K562 treated with DMSO at 1 percent for 12 hours (cell line): ENCODE results near the gene CD38. TPM values are rescaled to one million over a fixed set of nuclear protein-coding genes. Genes with fewer than 3 reads are reported as not detected.

ENCODE experiments used
- total RNA-seq: library from RNA; unstranded; fragments of 300-600 nt; gene quantifications from 2 replicates; pipeline ENCODE4 v1.2.3, GENCODE V29; 2022; ENCODE audit not compliant: insufficient read depth

The CD38 gene
- total RNA-seq, result not detected in 2 replicates

DNA sequence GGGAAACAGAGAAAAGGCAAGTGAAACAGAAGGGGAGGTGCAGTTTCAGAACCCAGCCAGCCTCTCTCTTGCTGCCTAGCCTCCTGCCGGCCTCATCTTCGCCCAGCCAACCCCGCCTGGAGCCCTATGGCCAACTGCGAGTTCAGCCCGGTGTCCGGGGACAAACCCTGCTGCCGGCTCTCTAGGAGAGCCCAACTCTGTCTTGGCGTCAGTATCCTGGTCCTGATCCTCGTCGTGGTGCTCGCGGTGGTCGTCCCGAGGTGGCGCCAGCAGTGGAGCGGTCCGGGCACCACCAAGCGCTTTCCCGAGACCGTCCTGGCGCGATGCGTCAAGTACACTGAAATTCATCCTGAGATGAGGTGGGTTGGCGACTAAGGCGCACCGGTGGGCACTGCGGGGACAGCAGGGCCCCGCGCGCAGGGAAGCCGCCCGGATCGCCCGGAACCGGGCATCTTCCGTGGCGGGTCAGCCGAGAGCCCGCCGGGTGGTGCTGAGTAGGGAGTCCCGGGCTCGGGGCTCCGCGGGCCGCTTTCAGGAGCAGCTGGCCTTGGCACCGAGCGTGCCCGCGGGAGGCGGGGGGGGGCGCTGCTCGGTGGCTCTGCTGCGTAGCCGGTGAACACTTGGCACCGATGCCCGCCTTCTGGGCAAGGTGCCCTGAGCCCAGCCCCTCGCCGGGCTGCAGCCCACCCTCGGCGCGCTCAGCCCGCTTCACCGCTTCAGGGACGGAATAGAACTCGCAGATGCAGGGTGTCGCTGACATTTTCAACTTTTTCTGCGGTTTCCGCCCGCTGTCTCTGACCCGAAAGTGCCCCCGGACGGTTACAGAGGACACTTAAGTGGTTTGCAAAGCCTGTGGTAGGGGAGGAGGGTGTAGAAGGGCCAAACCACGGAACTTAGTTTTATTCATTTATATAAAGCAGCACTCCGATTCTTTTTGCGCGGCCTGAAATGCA, at the start of gene CD38:
CD38 (plus strand) TSS at position 40 of the 953 bp plus-strand sequence; CDS start at position 127, 87 bp downstream.

Other genes starting within 250 kb of the CD38 start
- 10.1 and 35.0 TPM in 2 replicates for gene FBXL5, start 123.0 kb upstream of the CD38 start, total RNA-seq
- 17.4 and 31.2 TPM in 2 replicates for gene FAM200B, start 96.5 kb upstream of the CD38 start, total RNA-seq
- 1.6 TPM in 1 of 2 replicates, not detected in the other for gene BST1, start 75.3 kb upstream of the CD38 start, total RNA-seq
- gene FGFBP1, start 160.4 kb downstream of the CD38 start, total RNA-seq, result not detected in 2 replicates
- not detected in 2 replicates for gene FGFBP2, start 184.8 kb downstream of the CD38 start, total RNA-seq